ENCODE results near the gene LRRN1.

DNA sequence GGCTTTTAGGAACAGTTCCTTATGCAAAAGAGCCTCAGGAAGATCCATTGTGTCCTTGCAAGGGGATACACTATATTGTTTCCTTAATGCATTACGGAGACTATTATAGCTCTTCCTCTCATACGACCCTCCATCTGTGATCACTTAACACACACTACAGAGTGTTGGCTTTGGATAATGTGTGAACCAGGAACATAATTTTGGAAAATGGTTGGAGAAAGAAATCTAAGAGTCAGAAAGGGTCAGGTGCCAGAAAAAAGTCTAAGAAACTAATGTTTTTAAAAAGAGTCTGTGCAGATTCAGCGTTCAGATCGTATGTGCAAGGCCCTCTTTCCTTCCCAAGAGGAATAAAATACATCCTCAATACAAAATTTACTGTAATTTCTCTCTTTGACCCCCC is 27.3 kb downstream of the LRRN1 start:
- TF ChIP-seq, protein P1, sequence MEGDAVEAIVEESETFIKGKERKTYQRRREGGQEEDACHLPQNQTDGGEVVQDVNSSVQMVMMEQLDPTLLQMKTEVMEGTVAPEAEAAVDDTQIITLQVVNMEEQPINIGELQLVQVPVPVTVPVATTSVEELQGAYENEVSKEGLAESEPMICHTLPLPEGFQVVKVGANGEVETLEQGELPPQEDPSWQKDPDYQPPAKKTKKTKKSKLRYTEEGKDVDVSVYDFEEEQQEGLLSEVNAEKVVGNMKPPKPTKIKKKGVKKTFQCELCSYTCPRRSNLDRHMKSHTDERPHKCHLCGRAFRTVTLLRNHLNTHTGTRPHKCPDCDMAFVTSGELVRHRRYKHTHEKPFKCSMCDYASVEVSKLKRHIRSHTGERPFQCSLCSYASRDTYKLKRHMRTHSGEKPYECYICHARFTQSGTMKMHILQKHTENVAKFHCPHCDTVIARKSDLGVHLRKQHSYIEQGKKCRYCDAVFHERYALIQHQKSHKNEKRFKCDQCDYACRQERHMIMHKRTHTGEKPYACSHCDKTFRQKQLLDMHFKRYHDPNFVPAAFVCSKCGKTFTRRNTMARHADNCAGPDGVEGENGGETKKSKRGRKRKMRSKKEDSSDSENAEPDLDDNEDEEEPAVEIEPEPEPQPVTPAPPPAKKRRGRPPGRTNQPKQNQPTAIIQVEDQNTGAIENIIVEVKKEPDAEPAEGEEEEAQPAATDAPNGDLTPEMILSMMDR (conservative IDR thresholded peaks at IDR 0.05 in 1 of 2, IDR thresholded peaks at IDR 0.05 in 1 of 2; ENCODE audit: low read depth in 1 of 2, low read length in 2 of 2) = no peak
- no peak for TF ChIP-seq EZH2 (IDR thresholded peaks at IDR 0.05; ENCODE audit: low read length, missing control alignments)

All from fibroblast of lung (primary cell).